PC-9 (cell line): Measurements from ENCODE around the gene CD2AP.

Experiments
- EZH2 ChIP-seq: fragments of 200-600 bp; sonication (generic); IDR thresholded peaks from 2 replicates; pipeline ENCODE4 v1.8.0; 2017; ENCODE audit warnings: antibody characterized with exemption, low read depth
- TF ChIP-seq, protein P1 (sequence below): fragments of 200-600 bp; sonication (generic); conservative IDR thresholded peaks from 2 replicates; pipeline ENCODE4 v1.6.1; 2017; ENCODE audit warnings: mixed run types, antibody characterized with exemption, mild to moderate bottlenecking, moderate library complexity

DNA sequence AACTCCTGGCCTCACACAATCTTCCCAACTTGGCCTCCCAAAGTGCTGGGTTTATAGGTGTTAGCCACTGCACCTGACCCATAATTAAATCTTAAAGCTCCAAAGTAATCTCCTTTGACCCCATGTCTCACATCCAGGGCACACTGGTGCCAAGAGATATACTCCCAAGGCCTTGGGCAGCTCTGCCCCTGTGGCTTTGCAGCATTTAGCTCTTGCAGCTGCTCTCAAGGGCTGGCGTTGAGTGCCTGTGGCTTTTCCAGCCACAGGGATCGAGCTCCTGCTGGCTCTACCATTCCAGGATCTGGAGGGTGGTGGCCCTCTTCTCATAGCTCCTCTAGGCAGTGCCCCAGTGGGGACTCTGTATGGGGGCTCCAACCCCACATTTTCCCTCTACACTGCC, 49.3 kb upstream of the CD2AP start:
- TF ChIP-seq, protein P1, sequence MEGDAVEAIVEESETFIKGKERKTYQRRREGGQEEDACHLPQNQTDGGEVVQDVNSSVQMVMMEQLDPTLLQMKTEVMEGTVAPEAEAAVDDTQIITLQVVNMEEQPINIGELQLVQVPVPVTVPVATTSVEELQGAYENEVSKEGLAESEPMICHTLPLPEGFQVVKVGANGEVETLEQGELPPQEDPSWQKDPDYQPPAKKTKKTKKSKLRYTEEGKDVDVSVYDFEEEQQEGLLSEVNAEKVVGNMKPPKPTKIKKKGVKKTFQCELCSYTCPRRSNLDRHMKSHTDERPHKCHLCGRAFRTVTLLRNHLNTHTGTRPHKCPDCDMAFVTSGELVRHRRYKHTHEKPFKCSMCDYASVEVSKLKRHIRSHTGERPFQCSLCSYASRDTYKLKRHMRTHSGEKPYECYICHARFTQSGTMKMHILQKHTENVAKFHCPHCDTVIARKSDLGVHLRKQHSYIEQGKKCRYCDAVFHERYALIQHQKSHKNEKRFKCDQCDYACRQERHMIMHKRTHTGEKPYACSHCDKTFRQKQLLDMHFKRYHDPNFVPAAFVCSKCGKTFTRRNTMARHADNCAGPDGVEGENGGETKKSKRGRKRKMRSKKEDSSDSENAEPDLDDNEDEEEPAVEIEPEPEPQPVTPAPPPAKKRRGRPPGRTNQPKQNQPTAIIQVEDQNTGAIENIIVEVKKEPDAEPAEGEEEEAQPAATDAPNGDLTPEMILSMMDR = no peak
- no peak for TF ChIP-seq EZH2
